Neural cell (in vitro differentiated cells): ENCODE results near the gene LDLRAD4. TPM values are rescaled to one million over a fixed set of nuclear protein-coding genes. Genes with fewer than 3 reads are reported as not detected.

Experiments
- H2AFZ ChIP-seq: fragments of 200-600, 300-800 bp; sonication (generic), shearing (Covaris generic); 2 replicates; pipeline ENCODE4 v1.6.0; 2014; ENCODE audit warnings: low read depth, mild to moderate bottlenecking, antibody characterized with exemption, low read length, moderate library complexity
- H3F3A ChIP-seq: fragments of 200-600 bp; shearing (Covaris generic); 2 replicates; pipeline ENCODE4 v1.6.1; 2016; ENCODE audit warnings: mild to moderate bottlenecking, moderate library complexity, mixed read lengths, antibody characterized with exemption, low read length; ENCODE audit not compliant: insufficient read depth, poor library complexity, severe bottlenecking
- H3K27ac ChIP-seq: fragments of 200-600, 300-800 bp; sonication (generic), shearing (Covaris generic); 2 replicates; pipeline ENCODE4 v1.5.1; 2014; ENCODE audit warnings: mild to moderate bottlenecking, low read length, moderate library complexity
- H3K27me3 ChIP-seq: fragments of 300-800, 200-600 bp; sonication (generic), shearing (Covaris generic); 2 replicates; pipeline ENCODE4 v1.6.0; 2014; ENCODE audit warnings: mild to moderate bottlenecking, low read depth, low read length, moderate library complexity; ENCODE audit not compliant: insufficient read depth
- H3K36me3 ChIP-seq: fragments of 300-800, 200-600 bp; sonication (generic), shearing (Covaris generic); 2 replicates; pipeline ENCODE4 v1.5.1; 2014; ENCODE audit warnings: mild to moderate bottlenecking, antibody characterized with exemption, low read length, moderate library complexity; ENCODE audit not compliant: insufficient read depth
- H3K4me2 ChIP-seq: fragments of 300-800, 200-600 bp; sonication (generic), shearing (Covaris generic); 2 replicates; pipeline ENCODE4 v1.6.0; 2014; ENCODE audit warnings: mild to moderate bottlenecking, low read length
- H3K4me3 ChIP-seq: fragments of 300-800, 200-600 bp; sonication (generic), shearing (Covaris generic); 2 replicates; pipeline ENCODE4 v1.5.1; 2014; ENCODE audit warnings: mild to moderate bottlenecking, low read length, moderate library complexity
- H3K79me2 ChIP-seq: fragments of 200-600 bp; shearing (Covaris generic); replicated peaks from 2 replicates; pipeline ENCODE4 v1.6.0; 2014; ENCODE audit warnings: mild to moderate bottlenecking, low read length, moderate library complexity; ENCODE audit not compliant: insufficient read depth
- H3K9ac ChIP-seq: fragments of 300-800, 200-600 bp; sonication (generic), shearing (Covaris generic); 2 replicates; pipeline ENCODE4 v1.6.1; 2016; ENCODE audit warnings: mild to moderate bottlenecking, low read length, mixed read lengths
- H3K9me2 ChIP-seq: fragments of 200-600 bp; shearing (Covaris generic); 2 replicates; pipeline ENCODE4 v1.6.1; 2016; ENCODE audit warnings: mild to moderate bottlenecking, low read length, mixed read lengths; ENCODE audit not compliant: insufficient read depth
- H3K9me3 ChIP-seq: fragments of 200-600, 300-800 bp; sonication (generic), shearing (Covaris generic); 2 replicates; pipeline ENCODE4 v1.6.1; 2016; ENCODE audit warnings: mild to moderate bottlenecking, mixed run types, low read length, moderate library complexity, mixed read lengths
- H4K20me1 ChIP-seq: fragments of 200-600 bp; shearing (Covaris generic); 2 replicates; pipeline ENCODE4 v1.6.1; 2016; ENCODE audit warnings: mild to moderate bottlenecking, mixed run types; ENCODE audit not compliant: insufficient read depth
- EP300 ChIP-seq: fragments of 450-650 bp; conservative IDR thresholded peaks from 2 replicates; pipeline ENCODE4 v1.6.1; 2014; ENCODE audit warnings: antibody characterized with exemption, mild to moderate bottlenecking, moderate library complexity; ENCODE audit not compliant: poor library complexity, severe bottlenecking
- MXI1 ChIP-seq: fragments of 450-650 bp; conservative IDR thresholded peaks from 2 replicates; pipeline ENCODE4 v1.6.1; 2014; ENCODE audit warnings: antibody characterized with exemption, mild to moderate bottlenecking; ENCODE audit not compliant: poor library complexity, severe bottlenecking
- POLR2AphosphoS5 ChIP-seq: IDR thresholded peaks from 2 replicates; pipeline ENCODE4 v1.6.1; 2012
- RAD21 ChIP-seq: fragments of 450-650 bp; conservative IDR thresholded peaks from 2 replicates; pipeline ENCODE4 v1.6.1; 2014; ENCODE audit warnings: antibody characterized with exemption, mild to moderate bottlenecking, moderate library complexity
- REST ChIP-seq: IDR thresholded peaks from 2 replicates; pipeline ENCODE4 v1.6.1; 2012; ENCODE audit warnings: borderline replicate concordance
- SMC3 ChIP-seq: fragments of 450-650 bp; conservative IDR thresholded peaks from 2 replicates; pipeline ENCODE4 v1.6.1; 2014; ENCODE audit warnings: antibody characterized with exemption, mild to moderate bottlenecking, moderate library complexity; ENCODE audit not compliant: poor library complexity
- TAF1 ChIP-seq: IDR thresholded peaks from 2 replicates; pipeline ENCODE4 v1.6.1; 2012; ENCODE audit warnings: low read depth
- polyA plus RNA-seq: library from polyadenylated mRNA; depleted of rRNA; stranded (reverse); fragments of >200 nt; gene quantifications from 2 replicates; pipeline ENCODE4 v1.2.3, GENCODE V29; 2014
- TF ChIP-seq, protein P1 (sequence below): fragments of 450-650 bp; IDR thresholded peaks from 2 replicates; pipeline ENCODE4 v1.5.1; 2014; ENCODE audit warnings: antibody characterized with exemption, mild to moderate bottlenecking, moderate library complexity; ENCODE audit not compliant: poor library complexity, severe bottlenecking

Gene LDLRAD4
- polyA plus RNA-seq, 1 donor from 2014 or later: 3.7 TPM

GRCh38 chr18:13382954-13383827 is 164.6 kb downstream of the LDLRAD4 start:
- no peaks in the 10 kb centered on the region for H3K79me2 ChIP-seq
- H3K27ac ChIP-seq: no peak overlapping the region

DNA sequence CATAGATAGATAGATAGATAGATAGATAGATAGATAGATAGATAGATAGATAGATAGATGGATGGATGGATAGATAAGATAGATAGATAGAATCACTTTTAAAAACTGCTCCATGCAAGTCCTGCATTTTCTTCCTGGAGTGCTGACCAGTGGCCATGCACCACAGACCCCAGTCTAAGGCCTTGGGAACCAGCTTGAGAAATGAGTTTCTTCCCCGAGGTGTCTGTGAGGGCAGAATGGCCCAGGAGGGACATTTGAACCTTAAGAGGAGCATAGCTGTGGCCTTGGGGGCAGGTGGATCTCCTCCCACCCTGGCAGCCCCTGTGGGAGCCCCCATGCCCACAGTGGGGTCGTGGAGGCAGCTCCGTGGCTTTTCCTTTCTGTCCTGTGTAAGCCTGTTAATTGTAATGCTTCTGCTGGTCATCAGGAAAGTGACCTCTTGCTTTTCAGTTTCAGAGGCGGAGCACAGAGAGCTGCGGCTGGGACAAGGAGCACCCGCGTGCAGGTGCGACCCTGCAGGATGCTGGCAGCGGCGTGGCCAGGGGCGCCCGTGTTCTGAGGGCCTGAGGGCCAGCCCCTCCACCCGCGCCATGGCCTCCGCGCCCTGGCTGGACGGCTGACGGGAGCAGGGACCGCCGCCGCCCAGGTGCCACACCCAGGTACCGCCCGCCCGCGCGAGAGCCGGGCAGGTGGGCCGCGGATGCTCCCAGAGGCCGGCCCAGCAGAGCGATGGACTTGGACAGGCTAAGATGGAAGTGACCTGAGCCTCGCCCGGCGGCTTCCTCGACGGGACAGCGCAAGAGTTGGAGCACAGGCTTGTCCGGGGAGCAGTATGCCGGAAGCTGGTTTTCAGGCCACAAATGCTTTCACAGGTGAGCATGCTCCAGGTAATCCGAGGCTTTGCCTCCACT is 168.6 kb downstream of the LDLRAD4 start:
- Histone ChIP-seq H3K9me2 (no peaks in the 10 kb centered on the region), H3K9ac (no peak overlapping the region), H2AFZ (no peak overlapping the region), H3F3A (no peaks in the 10 kb centered on the region), H3K79me2 (no peaks in the 10 kb centered on the region), H3K36me3 (no peaks in the 10 kb centered on the region), H3K27ac (no peak overlapping the region), H3K9me3 (no peaks in the 10 kb centered on the region), H3K4me2 (no peak overlapping the region), H3K4me3 (no peak overlapping the region), H3K27me3 (no peaks in the 10 kb centered on the region), H4K20me1 (no peaks in the 10 kb centered on the region)
- TF ChIP-seq POLR2AphosphoS5: no peak
- no peak for TF ChIP-seq MXI1
- TF ChIP-seq TAF1: no peak
- no peak for TF ChIP-seq REST
- TF ChIP-seq RAD21: no peak
- TF ChIP-seq EP300: no peak
- TF ChIP-seq SMC3: no peak

More at GRCh38 chr18:13382954-13383827, 164.6 kb downstream of the LDLRAD4 start:
- no peak overlapping the region for H2AFZ ChIP-seq
- H3K4me2 ChIP-seq: no peak overlapping the region
- H4K20me1 ChIP-seq: no peaks in the 10 kb centered on the region
- TF ChIP-seq REST: no peak
- TF ChIP-seq, protein P1, sequence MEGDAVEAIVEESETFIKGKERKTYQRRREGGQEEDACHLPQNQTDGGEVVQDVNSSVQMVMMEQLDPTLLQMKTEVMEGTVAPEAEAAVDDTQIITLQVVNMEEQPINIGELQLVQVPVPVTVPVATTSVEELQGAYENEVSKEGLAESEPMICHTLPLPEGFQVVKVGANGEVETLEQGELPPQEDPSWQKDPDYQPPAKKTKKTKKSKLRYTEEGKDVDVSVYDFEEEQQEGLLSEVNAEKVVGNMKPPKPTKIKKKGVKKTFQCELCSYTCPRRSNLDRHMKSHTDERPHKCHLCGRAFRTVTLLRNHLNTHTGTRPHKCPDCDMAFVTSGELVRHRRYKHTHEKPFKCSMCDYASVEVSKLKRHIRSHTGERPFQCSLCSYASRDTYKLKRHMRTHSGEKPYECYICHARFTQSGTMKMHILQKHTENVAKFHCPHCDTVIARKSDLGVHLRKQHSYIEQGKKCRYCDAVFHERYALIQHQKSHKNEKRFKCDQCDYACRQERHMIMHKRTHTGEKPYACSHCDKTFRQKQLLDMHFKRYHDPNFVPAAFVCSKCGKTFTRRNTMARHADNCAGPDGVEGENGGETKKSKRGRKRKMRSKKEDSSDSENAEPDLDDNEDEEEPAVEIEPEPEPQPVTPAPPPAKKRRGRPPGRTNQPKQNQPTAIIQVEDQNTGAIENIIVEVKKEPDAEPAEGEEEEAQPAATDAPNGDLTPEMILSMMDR: no peak
- TF ChIP-seq TAF1: no peak
- no peak for TF ChIP-seq EP300
- no peaks in the 10 kb centered on the region for H3K9me3 ChIP-seq
- no peaks in the 10 kb centered on the region for H3K9me2 ChIP-seq
- no peaks in the 10 kb centered on the region for H3K27me3 ChIP-seq
- no peaks in the 10 kb centered on the region for H3F3A ChIP-seq
- no peak overlapping the region for H3K9ac ChIP-seq
- no peaks in the 10 kb centered on the region for H3K36me3 ChIP-seq
- no peak overlapping the region for H3K4me3 ChIP-seq
